AG04449 (cell line): ENCODE measurements around the gene SLC25A42.

Experiments
- CTCF ChIA-PET: fragments of 350-600 bp; formaldehyde crosslinking; extraction: SDS; loops from one replicate; lab custom pipeline; 2021; ENCODE audit warnings: antibody characterized with exemption; lab: Yijun Ruan, JAX
- POLR2A ChIA-PET: fragments of 400-600, 350-600 bp; formaldehyde crosslinking; extraction: SDS; loops from one replicate; lab custom pipeline; 2020; ENCODE audit warnings: antibody characterized with exemption, inconsistent platforms; lab: Yijun Ruan, JAX
- DNase-seq: peaks from one replicate; pipeline ENCODE4 v3.0.0-alpha.2; 2010; ENCODE audit warnings: low read depth, low spot score
- H3K4me3 ChIP-seq: 2 replicates; pipeline ENCODE4 v1.5.1; 2011; ENCODE audit warnings: low read depth, mild to moderate bottlenecking, control low read depth, low read length
- TF ChIP-seq, protein P1 (sequence below): IDR thresholded peaks from one replicate; pipeline ENCODE4 v1.5.1; 2011; ENCODE audit warnings: mild to moderate bottlenecking, moderate library complexity, low read length, control low read depth, inconsistent platforms; ENCODE audit not compliant: insufficient read depth; ENCODE audit errors: missing control alignments

SLC25A42 gene

DNA sequence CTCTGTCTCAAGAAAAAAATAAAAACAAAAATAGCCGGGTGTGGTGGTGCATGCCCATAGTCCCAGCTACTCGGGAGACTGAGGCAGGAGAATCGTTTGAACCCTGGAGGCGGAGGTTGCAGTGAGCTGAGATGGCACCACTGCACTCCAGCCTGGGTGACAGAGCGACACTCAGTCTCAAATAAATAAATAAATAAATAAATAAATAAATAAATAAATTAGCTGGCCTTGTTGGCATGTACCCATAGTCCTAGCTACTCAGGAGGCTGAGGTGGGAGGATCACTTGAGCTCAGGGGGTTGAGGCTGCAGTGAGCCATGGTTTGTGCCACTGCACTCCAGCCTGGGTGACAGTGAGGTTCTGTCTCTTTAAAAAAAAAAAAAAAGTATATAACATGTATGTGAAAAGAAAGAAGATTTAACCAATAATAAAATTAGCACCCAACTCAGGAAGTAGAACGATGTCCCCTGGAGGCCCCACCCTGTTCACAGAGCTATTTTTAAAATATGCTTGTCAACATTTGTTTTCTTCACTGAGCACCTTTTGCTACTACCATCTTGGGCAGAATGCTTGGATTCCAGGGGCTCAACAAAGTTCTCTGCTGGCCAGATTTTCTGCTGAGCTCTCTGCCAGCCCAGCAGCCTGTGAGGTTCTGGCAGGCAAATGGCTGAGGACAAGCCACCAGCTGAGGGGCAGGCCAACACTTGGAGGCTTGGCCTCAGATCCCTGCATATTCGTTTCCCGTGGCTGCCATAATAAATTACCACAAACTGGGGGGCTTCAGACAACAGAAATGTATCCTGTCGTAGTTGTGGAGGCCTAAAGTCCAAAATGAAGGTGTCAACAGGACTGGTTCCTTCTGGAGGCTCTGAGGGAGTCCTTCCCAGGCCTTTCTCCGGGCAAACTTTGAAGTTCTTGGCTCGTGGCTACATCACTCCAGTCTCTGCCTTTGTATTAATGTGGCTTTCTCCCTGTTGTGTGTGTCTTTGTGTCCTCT, 5.2 kb downstream of the SLC25A42 start:
- TF ChIP-seq, protein P1, sequence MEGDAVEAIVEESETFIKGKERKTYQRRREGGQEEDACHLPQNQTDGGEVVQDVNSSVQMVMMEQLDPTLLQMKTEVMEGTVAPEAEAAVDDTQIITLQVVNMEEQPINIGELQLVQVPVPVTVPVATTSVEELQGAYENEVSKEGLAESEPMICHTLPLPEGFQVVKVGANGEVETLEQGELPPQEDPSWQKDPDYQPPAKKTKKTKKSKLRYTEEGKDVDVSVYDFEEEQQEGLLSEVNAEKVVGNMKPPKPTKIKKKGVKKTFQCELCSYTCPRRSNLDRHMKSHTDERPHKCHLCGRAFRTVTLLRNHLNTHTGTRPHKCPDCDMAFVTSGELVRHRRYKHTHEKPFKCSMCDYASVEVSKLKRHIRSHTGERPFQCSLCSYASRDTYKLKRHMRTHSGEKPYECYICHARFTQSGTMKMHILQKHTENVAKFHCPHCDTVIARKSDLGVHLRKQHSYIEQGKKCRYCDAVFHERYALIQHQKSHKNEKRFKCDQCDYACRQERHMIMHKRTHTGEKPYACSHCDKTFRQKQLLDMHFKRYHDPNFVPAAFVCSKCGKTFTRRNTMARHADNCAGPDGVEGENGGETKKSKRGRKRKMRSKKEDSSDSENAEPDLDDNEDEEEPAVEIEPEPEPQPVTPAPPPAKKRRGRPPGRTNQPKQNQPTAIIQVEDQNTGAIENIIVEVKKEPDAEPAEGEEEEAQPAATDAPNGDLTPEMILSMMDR = no peak
- DNase-seq = no peak
- no peak overlapping the region for H3K4me3 ChIP-seq
- ChIA-PET POLR2A (no interaction called here), CTCF (interaction anchor here (1.0 to 1.4 kb wide), 3 partner anchors 15 to 105 kb away, joined by 3 to 5 read pairs (median 4); no protein-coding TSS in a partner anchor)

GRCh38 chr19:19071897-19072296, 8.1 kb downstream of the SLC25A42 start:
- no peak for DNase-seq
- CTCF ChIA-PET = no interaction called here
- TF ChIP-seq, protein P1 = no peak
- POLR2A ChIA-PET = no interaction called here
- no peak overlapping the region for H3K4me3 ChIP-seq

DNA sequence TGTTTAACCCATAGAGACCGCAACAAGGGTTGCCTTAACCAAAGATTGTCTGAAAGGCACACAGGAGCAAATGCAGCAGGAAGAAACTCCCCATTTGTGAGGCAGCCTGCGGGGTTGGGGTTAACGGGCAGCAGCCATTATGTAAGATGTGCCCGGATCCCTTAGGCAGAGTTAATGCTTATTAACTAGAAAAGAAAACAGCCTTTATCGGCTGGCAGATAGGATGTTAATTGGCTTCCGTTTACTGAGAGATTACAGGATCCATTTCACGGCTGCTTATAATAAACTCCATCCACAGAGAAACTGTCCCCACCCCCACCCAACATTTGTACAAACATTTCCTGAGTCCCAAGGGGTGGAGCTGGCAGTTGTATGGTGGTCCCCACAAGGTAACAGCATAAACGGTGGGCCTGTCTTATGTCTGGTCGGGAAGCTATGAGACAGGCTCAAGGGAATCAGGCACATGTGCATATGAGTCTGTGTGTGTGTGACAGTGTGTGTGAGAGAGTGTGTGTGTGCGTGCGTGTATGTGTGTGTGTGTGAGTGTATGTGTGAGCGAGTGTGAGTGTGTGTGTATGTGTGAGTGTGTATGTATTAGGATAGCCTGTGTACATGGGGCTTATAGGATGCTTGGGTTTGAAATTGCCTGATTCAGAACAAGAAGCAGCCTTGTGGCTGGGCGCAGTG, 10.5 kb downstream of the SLC25A42 start:
- TF ChIP-seq, protein P1 = no peak
- ChIA-PET CTCF (interaction anchor here (0.6 kb wide), 1 partner anchor 88 kb away, joined by 3 read pairs; no protein-coding TSS in a partner anchor), POLR2A (no interaction called here)
- DNase-seq = no peak
- H3K4me3 ChIP-seq = no peak overlapping the region

DNA sequence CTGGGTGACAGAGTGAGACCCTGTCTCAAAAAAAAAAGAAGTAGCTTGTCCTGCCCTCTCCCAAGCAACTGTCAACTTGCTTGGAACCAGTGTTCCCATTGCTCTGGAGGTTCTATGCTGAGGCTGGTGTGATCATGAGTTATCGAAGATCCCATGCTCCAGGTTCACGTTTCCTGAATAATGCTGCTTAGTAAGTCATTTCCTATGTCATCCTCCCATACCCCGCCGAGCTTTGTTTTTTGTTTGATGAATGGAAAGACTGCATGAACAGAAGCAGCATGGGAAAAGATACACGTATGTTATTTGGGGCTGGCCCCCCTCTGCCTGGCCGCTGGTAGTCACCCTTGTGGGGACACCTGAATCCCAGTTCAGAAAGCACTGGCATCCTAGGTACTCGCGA, 11.3 kb downstream of the SLC25A42 start:
- no peak overlapping the region for H3K4me3 ChIP-seq
- ChIA-PET POLR2A (no interaction called here), CTCF (interaction anchor here (0.6 kb wide), 1 partner anchor 89 kb away, joined by 3 read pairs; no protein-coding TSS in a partner anchor)
- TF ChIP-seq, protein P1 = no peak
- no peak for DNase-seq

GRCh38 chr19:19076476-19076875, 12.7 kb downstream of the SLC25A42 start:
- POLR2A ChIA-PET = no interaction called here
- no peak overlapping the region for H3K4me3 ChIP-seq
- CTCF ChIA-PET = interaction anchor here (1.6 kb wide), 1 partner anchor 70 kb away, joined by 3 read pairs; no protein-coding TSS in a partner anchor
- DNase-seq = no peak
- TF ChIP-seq, protein P1 = no peak
